Activated T-cell treated with anti-CD3 and anti-CD28 coated beads, Interleukin-2, amount 50 U/mL, for 48 hours (primary cell): ENCODE measurements around the gene ADPRS.

Experiments
- DNase-seq, 2 experiments: peaks; one replicate each; pipeline ENCODE4 v3.0.0-alpha.2; 2020

Gene ADPRS

DNA sequence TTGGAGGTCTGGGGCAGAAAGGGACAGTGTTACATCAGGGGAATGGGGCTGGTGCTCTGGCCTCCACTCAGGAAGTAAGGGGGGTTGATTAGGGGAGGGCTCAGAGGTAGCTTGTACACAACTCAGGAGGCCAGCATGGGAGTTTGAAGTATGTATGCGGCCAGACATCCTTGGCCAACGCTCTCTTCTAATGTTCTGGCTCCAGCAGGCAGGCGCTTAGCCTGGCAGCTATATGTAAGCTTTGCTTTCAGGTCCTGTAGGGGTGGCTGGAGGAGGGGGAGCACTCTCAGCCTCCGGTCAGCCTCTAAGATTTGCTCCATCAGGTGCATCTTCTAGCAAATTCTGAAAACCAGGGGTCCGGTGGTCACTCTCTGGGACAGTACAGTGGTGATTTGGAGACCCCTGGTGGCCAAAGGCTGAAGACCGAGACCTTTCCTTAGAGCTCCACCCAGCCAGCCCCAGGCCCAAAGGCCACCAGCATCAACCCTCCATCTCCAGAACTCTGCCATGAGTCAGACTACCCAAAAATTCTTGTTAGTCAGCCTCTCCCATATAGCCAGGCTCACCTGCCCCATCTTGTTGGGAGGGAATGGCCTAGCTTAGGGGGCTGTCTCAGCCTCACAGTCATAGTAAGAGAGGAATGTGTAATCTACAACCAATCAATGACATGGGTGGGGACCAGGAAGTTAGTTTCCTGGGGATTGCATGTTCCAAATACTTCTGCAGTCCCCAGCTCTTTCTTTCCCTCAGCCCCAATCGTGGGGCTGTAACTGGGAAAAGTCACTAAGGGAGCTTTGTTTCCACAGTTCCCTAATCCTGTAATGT, 46.0 kb downstream of the ADPRS start:
- DNase-seq = peak; percentile 66 to 70

DNA sequence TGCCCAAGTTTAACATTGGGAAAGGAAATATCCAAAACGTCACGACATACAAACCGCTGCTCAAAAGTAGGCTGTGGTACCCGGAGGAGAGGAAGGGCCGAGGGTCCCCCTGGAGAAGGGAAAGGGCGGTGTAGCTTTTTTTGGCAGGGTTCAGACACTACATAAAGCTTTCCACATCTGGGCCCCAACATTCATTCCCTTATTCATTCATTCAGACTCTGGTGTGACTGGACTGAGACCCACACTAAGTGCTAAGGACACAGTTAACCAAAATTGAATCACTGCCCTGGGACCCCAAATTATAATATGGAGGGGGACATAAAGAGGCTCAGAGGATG, 46.6 kb downstream of the ADPRS start:
- DNase-seq = no peak

DNA sequence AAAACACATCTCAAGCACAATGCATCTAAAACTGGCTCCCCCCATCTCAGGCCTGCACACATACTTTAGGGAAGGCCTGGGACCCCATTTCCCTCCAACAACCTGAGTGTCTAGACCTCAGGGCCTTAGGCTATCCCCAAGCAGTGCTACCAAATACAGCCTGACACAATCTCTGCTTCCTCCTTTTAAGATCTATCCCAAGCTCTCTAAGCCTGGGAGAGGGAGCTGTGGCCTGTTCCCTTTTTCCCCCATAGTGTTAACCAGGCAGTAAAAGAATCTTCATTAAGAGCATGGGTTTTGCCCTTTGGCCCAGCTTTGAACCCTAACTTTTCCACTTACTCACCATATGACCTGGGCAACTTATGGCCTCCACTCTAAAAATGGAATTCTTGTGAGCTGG, 47.1 kb downstream of the ADPRS start:
- no peak for DNase-seq

DNA sequence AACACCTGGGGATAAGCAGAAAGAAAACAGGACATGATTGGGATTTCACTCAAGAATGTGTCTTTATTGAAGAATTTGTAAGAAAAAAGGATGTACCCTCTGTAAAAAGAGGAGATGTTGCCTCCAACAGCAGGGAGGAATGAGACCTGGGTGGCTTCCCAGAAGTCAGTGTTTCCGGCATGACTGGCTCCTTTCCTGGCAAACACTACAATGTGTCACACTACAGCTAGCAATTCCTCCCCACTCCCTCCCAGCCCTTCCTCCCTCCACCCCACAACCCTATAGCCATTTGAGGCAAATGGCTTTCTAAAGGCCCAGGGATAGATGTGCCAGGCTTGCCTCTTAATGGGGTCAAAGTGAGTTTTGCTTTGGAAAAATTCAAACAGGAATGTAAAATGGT, 47.8 kb downstream of the ADPRS start:
- DNase-seq = no peak

DNA sequence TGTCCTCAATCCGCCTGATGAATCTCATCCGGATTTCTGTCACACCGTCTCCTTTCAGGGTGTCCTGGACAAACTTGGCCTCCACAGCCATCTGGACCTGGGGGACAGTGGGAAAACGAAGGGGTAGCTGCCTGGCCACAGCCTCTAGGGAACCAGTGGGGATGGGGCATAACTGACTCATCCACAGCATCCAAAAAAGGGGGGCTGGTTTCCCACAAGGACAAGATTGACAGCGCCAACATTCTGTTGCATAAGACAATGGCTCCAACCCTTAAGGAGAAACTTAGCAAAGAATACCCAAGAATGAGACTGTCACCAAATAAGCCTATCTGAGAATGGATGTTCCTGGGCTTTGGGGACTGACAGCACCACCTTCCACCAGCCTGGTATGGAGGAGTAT, 48.5 kb downstream of the ADPRS start:
- DNase-seq = no peak

DNA sequence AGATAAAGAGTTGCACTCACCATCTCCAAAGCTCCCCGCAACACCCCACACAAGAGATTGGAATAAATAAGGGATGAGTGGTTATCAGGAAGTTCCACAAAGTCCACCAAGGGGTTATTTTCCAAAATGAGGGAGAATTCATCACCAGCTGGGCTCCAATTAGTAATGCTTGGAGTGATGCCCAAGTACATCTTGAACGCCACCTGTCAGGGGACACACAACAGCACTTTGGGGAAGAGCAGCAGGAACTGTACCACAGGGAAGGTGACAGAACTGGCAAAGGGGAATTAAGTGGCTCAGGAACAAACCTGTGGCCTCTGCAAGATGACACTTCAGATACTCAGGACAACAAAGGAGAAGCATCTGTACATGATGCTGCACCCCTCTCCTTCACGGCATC, 49.1 kb downstream of the ADPRS start:
- no peak for DNase-seq

DNA sequence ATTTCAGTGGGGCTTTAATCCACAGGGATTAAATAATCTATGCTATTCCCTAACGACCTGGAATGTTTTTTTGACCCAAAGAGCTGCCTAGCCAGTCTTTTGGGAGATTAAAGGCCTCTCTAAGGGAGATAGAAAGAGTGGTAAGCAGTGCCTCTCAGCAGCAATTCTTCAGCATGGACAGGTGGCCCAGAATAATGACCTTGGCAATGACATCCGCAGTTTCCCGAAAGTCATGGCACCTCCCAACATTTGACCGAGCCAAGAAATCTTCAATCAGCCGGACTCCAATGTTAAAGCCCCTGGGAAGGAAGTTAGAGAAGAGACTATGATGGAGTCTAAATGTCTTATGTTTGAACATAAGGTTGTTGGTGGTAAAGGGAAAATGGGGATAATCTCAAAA, 50.8 kb downstream of the ADPRS start:
- DNase-seq = no peak

DNA sequence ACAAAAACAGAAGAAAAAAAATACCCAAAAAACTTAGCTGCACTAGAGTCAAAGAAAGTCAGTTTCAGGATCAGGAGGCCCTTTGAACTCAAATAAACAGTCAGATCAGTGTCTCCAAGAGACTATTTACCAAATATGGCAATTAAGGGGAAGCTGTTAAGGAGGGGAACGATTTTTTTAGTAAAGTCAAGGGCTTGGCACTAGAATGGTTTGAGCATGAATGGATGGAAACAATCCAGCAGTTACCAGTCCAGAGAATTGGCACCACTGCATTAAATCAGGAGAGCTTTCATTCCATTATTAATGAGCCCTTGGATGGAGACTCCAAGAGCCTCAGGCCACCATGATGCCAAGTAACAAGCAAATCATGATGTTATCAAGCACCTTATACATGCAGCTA, 53.4 kb downstream of the ADPRS start:
- DNase-seq = no peak

DNA sequence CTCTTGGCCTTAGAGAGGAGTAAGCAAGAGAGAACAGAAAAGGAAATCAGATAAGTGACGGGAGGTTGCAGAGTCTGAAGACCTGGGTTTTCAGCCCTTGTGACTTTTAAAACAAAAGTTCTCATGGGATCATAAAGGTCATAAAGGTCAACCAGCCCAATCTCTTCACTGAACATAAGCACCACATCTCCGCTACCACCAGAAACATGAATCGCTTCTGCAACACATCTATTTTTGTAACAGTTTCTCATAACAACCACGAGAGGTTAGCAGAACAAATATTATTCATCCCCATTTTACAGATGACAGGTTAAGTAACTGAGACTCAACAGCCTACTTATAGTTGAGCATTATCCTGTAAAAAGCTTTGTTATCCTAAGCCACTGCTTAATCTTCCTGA, 54.7 kb downstream of the ADPRS start:
- no peak for DNase-seq
